HG03342 (cell line): Measurements from ENCODE around the gene SHB.
A peak's percentile ranks its signal among the peaks of the same experiment; 100 is the strongest.
"Not testable (repeated sequence)": the region's sequence is repeated elsewhere in the genome, so short reads cannot be mapped to it uniquely, and the experiment has no call there.

ENCODE experiments used
- ATAC-seq: cut with Tn5 transposase; IDR thresholded peaks from one replicate; pipeline ENCODE4 v1.9.1; 2021; ENCODE audit warnings: mild to moderate bottlenecking, moderate library complexity; ENCODE audit not compliant: unreplicated experiment

Gene SHB

GRCh38 chr9:37908283-37908682, 160.7 kb downstream of the SHB start:
- ATAC-seq = no peak

GRCh38 chr9:37906312-37907239, 162.5 kb downstream of the SHB start:
- no peak for ATAC-seq

GRCh38 chr9:37905776-37906175, 163.3 kb downstream of the SHB start:
- ATAC-seq = no peak

GRCh38 chr9:37905131-37905505, 163.9 kb downstream of the SHB start:
- no peak for ATAC-seq

GRCh38 chr9:37904445-37905130, 164.4 kb downstream of the SHB start:
- ATAC-seq = no peak

- peak; percentile 81 for ATAC-seq
These were observed 165.2 kb downstream of the SHB start, which contains the start of gene SLC25A51 for GRCh38 chr9:37903647-37904444. SLC25A51 (minus strand) TSS chr9:37904127; CDS start chr9:37888550, 15,577 bp downstream.

- ATAC-seq = no peak
These were observed 166.0 kb downstream of the SHB start for GRCh38 chr9:37902796-37903646.

- no peak for ATAC-seq
These were observed 166.9 kb downstream of the SHB start for GRCh38 chr9:37902131-37902530.

- ATAC-seq = no peak
These were observed 170.0 kb downstream of the SHB start for GRCh38 chr9:37899041-37899440.

- no peak for ATAC-seq
These were observed 171.4 kb downstream of the SHB start for GRCh38 chr9:37897665-37898064.

GRCh38 chr9:37892063-37892462, 177.0 kb downstream of the SHB start:
- ATAC-seq = no peak

GRCh38 chr9:37891042-37891441, 178.0 kb downstream of the SHB start:
- ATAC-seq = not testable (repeated sequence)

- no peak for ATAC-seq
These were observed 179.5 kb downstream of the SHB start for GRCh38 chr9:37889536-37889935.

- not testable (repeated sequence) for ATAC-seq
These were observed 180.9 kb downstream of the SHB start for GRCh38 chr9:37887977-37888583.

GRCh38 chr9:37880916-37881479, 188.0 kb downstream of the SHB start:
- ATAC-seq = no peak

GRCh38 chr9:37876376-37876775, 192.7 kb downstream of the SHB start:
- no peak for ATAC-seq

- ATAC-seq = no peak
These were observed 195.1 kb downstream of the SHB start for GRCh38 chr9:37873955-37874354.

GRCh38 chr9:37870799-37871176, 198.2 kb downstream of the SHB start:
- no peak for ATAC-seq

- no peak for ATAC-seq
These were observed 198.8 kb downstream of the SHB start for GRCh38 chr9:37870081-37870798.
